ENCODE results near the gene BMP15. TPM values are rescaled to one million over a fixed set of nuclear protein-coding genes. Genes with fewer than 3 reads are reported as not detected.

Gene BMP15
- total RNA-seq, 2 donors from 2014 or later, result not detected

DNA sequence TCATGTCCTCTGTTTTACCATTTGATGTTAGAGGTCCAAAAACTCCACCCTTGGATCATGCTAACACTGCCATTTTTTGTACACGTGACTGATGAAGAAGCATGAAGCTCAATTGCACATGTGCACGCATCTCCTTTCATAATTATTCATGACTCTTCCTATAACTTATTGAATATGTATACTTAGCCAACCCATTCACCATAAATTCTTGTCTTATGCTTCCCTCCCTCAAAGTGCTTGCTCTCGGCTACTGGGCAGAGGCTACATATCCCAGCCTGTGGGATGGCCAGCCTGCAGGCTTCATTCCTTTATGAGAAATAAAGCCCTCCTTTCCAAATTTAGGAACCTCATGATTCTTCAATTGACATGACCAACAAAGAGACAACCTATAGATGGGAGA is 17.5 kb upstream of the BMP15 start:
- no peaks in the 10 kb centered on the region for H3K4me1 ChIP-seq (replicated peaks)
- H3K4me3 ChIP-seq, result no peak overlapping the region
- H3K36me3 ChIP-seq, result no peaks in the 10 kb centered on the region
- H3K27ac ChIP-seq, result no peak overlapping the region
- TF ChIP-seq, protein P1, sequence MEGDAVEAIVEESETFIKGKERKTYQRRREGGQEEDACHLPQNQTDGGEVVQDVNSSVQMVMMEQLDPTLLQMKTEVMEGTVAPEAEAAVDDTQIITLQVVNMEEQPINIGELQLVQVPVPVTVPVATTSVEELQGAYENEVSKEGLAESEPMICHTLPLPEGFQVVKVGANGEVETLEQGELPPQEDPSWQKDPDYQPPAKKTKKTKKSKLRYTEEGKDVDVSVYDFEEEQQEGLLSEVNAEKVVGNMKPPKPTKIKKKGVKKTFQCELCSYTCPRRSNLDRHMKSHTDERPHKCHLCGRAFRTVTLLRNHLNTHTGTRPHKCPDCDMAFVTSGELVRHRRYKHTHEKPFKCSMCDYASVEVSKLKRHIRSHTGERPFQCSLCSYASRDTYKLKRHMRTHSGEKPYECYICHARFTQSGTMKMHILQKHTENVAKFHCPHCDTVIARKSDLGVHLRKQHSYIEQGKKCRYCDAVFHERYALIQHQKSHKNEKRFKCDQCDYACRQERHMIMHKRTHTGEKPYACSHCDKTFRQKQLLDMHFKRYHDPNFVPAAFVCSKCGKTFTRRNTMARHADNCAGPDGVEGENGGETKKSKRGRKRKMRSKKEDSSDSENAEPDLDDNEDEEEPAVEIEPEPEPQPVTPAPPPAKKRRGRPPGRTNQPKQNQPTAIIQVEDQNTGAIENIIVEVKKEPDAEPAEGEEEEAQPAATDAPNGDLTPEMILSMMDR (IDR thresholded peaks at IDR 0.05), result no peak
- TF ChIP-seq POLR2AphosphoS5 (IDR thresholded peaks at IDR 0.05) (no peak), POLR2A (IDR thresholded peaks at IDR 0.05) (no peak)
- H3K27me3 ChIP-seq (replicated peaks; ENCODE audit: insufficient read depth), result no peaks in the 10 kb centered on the region
- no peak for DNase-seq (ENCODE audit: low spot score)
- 73% methylated on average over 3 of the region's 3 CpGs for WGBS
- H3K9me3 ChIP-seq, result no peaks in the 10 kb centered on the region
- intact Hi-C loops (cut with DNase I), result no loop called here

DNA sequence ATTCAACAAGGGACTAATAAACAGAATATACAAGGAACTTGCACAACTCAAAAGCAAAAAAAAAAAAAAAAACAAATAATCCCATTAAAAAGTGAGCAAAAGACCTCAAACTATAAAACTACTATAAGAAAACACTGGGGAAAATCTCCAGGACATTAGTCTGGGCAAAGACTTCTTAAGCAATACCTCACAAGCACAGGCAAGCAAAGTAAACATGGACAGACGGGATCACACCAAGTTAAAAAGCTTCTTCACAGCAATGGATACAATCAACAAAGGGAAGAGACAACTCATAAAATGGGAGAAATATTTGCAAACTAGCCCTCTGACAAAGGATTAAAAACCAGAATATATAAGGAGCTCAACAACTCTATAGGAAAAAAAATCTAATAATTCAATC is 17.1 kb upstream of the BMP15 start:
- Histone ChIP-seq H3K4me1 (replicated peaks) (no peaks in the 10 kb centered on the region), H3K27ac (no peak overlapping the region), H3K27me3 (replicated peaks; ENCODE audit: insufficient read depth) (no peaks in the 10 kb centered on the region), H3K4me3 (no peak overlapping the region), H3K36me3 (no peaks in the 10 kb centered on the region), H3K9me3 (no peaks in the 10 kb centered on the region)
- 0% methylated on average over 1 of the region's 1 CpG for WGBS
- no peak for TF ChIP-seq POLR2AphosphoS5 (IDR thresholded peaks at IDR 0.05)
- TF ChIP-seq, protein P1 (IDR thresholded peaks at IDR 0.05), result no peak
- TF ChIP-seq POLR2A (IDR thresholded peaks at IDR 0.05), result no peak
- intact Hi-C loops (cut with DNase I), result no loop called here
- DNase-seq (ENCODE audit: low spot score), result peak; percentile 6

DNA sequence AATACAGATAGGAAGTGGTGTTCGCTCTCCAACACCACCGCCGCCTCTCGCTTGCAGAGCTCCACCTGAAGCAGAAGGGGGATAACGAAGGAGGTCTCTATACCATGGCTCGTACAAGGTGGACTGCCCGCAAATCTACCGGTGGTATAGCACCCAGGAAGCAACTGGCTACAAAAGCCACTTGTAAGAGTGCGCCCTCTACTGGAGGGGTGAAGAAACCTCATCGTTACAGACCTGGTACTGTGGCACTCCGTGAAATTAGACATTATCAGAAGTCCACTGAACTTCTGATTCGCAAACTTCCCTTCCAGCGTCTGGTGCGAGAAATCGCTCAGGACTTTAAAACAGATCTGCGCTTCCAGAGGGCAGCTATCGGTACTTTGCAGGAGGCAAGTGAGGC is 5.2 kb upstream of the BMP15 start:
- no peak overlapping the region for H3K27ac ChIP-seq
- H3K4me1 ChIP-seq (replicated peaks), result no peaks in the 10 kb centered on the region
- H3K4me3 ChIP-seq, result no peak overlapping the region
- H3K36me3 ChIP-seq, result no peaks in the 10 kb centered on the region
- H3K9me3 ChIP-seq, result no peaks in the 10 kb centered on the region
- TF ChIP-seq POLR2A (IDR thresholded peaks at IDR 0.05), result no peak
- TF ChIP-seq, protein P1 (IDR thresholded peaks at IDR 0.05), result no peak
- TF ChIP-seq POLR2AphosphoS5 (IDR thresholded peaks at IDR 0.05), result no peak
- intact Hi-C loops (cut with DNase I), result loop anchor here (10.0 kb wide), 1 partner anchor 211 kb away; no protein-coding TSS in a partner anchor
- no peak for DNase-seq (ENCODE audit: low spot score)
- 96% methylated on average over 17 of the region's 17 CpGs for WGBS
- H3K27me3 ChIP-seq (replicated peaks; ENCODE audit: insufficient read depth), result no peaks in the 10 kb centered on the region

DNA sequence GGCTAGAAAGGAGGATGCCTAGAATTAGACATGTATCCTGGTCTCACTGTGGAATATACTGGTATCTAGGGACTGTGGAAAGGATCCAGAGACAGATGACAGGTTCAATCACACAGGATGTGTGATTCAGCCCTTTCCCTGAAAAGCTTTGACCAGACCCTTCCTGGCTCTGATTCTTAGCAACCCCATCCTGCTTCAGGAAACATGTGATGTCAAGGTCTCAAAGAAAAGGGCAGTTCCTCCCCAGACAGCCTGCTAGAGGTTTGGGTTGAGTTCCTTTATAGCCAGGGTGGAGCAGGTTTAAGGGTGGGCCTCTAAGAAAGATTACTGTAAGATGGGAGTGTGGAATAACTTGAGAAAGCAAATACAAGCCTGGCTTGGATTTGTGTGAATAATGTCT is 3.0 kb downstream of the BMP15 start:
- no peak for DNase-seq (ENCODE audit: low spot score)

DNA sequence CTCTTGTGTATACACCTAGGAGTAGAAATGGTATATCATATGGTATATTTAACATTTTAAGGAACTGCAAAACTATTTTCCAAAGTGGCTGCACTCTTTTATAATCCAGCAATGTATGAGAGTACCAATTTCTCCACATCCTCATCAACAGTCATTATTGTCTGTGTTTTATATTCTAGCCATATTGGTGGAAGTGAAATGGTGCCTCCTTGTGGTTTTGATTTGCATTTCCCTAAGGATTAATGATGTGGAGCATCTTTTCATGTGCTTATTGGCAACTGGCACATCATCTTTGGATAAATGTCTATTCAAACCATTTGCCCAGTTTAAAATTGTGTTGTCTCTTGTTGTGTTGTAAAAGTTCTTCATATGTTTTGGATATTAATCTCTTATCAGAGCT is 9.6 kb downstream of the BMP15 start:
- TF ChIP-seq POLR2A (IDR thresholded peaks at IDR 0.05), result no peak
- TF ChIP-seq, protein P1 (IDR thresholded peaks at IDR 0.05), result peak in 2 of 4 experiments; percentile 36 to 51
- TF ChIP-seq POLR2AphosphoS5 (IDR thresholded peaks at IDR 0.05), result no peak
- no peaks in the 10 kb centered on the region for H3K36me3 ChIP-seq
- no peaks in the 10 kb centered on the region for H3K27me3 ChIP-seq (replicated peaks; ENCODE audit: insufficient read depth)
- H3K27ac ChIP-seq, result no peak overlapping the region
- no peaks in the 10 kb centered on the region for H3K9me3 ChIP-seq
- DNase-seq (ENCODE audit: low spot score), result peak; percentile 4
- H3K4me1 ChIP-seq (replicated peaks), result no peaks in the 10 kb centered on the region
- H3K4me3 ChIP-seq, result no peak overlapping the region
- intact Hi-C loops (cut with DNase I), result no loop called here

More for the DNA sequence above, 3.0 kb downstream of the BMP15 start:
- Histone ChIP-seq H3K27me3 (replicated peaks; ENCODE audit: insufficient read depth) (no peaks in the 10 kb centered on the region), H3K4me3 (no peak overlapping the region), H3K27ac (no peak overlapping the region), H3K9me3 (no peaks in the 10 kb centered on the region), H3K36me3 (no peaks in the 10 kb centered on the region), H3K4me1 (replicated peaks) (no peaks in the 10 kb centered on the region)
- intact Hi-C loops (cut with DNase I), result no loop called here
- TF ChIP-seq, protein P1 (IDR thresholded peaks at IDR 0.05), result no peak
- TF ChIP-seq POLR2A (IDR thresholded peaks at IDR 0.05), result no peak
- TF ChIP-seq POLR2AphosphoS5 (IDR thresholded peaks at IDR 0.05), result no peak
